HG02885 (cell line): ENCODE measurements around the gene DNM3.

Experiments used
- ATAC-seq: cut with Tn5 transposase; IDR thresholded peaks from one replicate; pipeline ENCODE4 v1.9.1; 2021; ENCODE audit warnings: mild to moderate bottlenecking; ENCODE audit not compliant: unreplicated experiment, poor library complexity

DNM3 gene

GRCh38 chr1:172453153-172453545, 611.9 kb downstream of the DNM3 start:
- no peak for ATAC-seq

DNA sequence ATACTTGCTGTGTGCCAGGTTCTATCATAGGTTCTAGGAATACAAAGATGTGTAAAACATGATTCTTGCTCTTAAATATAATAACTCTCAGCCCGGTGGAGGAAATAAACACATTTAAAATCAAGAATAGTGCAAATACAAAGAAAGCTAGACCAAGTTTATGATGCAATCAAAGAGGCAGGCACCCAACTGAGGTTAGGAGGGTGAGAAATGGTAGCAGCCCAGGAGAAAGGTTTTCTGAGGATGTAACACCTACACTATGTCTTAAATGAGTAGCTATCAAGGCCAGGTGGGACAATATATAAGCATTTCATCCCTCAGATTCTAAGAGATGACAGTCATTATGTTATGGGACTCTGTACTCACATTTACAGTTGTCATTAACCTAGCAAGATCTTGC, 612.3 kb downstream of the DNM3 start:
- ATAC-seq = no peak

DNA sequence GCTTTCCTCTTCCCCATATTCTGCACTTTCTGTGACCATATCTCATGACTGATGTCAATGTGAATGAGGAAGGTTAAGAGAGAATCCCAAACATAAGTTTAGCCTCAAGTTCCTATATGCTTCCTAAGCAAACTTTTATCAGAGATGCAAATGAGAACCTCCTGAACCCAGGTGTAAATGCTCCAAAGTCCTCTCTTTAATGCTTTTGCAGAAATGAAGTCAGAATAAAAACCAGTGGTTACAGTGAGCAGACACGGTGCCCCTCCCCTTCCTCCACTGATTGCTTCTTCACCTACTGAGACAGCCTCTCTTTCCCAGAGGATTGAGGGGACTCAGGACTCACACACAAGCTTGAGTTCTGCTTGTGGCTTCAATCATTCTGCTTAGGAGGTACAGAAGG, 614.2 kb downstream of the DNM3 start:
- ATAC-seq = no peak

- no peak for ATAC-seq
Measured at GRCh38 chr1:172456344-172456769, 615.1 kb downstream of the DNM3 start.

DNA sequence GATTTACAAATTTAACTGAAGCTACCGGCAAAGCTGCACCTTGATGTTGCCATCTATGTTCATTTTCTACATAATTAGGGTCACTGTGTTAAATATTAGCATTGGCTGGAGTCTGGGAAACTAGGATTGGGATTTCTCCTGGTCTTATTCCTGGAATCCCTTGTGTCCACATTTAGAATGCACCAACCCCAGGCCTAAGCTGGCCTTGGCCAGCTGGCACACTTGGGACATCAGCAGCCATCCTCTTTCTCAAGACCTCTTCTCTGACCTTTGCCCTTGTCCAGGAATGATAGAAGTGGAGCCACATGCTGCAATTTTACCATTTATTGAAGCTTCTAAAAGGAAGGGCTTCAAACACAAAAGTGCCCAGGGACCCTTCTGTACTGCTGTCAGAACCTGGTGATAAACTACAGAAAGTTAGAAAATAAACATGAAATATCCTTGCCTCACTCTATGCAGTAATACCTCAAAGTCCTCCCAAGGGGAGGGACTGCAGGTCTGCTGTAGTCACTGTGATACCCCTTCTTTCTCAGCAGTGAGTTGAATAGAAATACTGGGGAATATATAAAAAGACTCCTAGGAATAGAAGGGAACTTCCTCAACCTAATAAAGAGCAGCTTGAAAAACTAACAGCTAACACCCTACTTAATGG, 616.3 kb downstream of the DNM3 start:
- ATAC-seq = no peak

GRCh38 chr1:172460177-172460576, 618.9 kb downstream of the DNM3 start:
- no peak for ATAC-seq

- no peak for ATAC-seq
Measured at GRCh38 chr1:172460887-172461315, 619.6 kb downstream of the DNM3 start.
